Keratinocyte (primary cell): ENCODE measurements around the gene ARAF.

Experiments
- CTCF ChIP-seq, 3 experiments: IDR thresholded peaks in 1 of 3; conservative IDR thresholded peaks in 1 of 3; optimal IDR thresholded peaks in 1 of 3; 2 replicates in 2 of 3; 3 replicates in 1 of 3; pipeline versions ENCODE3 to v1.5.1; 2011; ENCODE audit warnings: low read length in 3 of 3, mild to moderate bottlenecking in 3 of 3, moderate library complexity in 2 of 3, control low read depth in 1 of 3, inconsistent platforms in 1 of 3; ENCODE audit not compliant: insufficient read depth in 2 of 3; ENCODE audit errors: extremely low read depth in 1 of 3
- EZH2 ChIP-seq: IDR thresholded peaks from one replicate; pipeline ENCODE4 v1.6.1; 2012; ENCODE audit warnings: inconsistent platforms, mild to moderate bottlenecking, low read length, moderate library complexity

- TF ChIP-seq CTCF (optimal IDR thresholded peaks at IDR 0.05 in 1 of 3, IDR thresholded peaks at IDR 0.05 in 1 of 3, conservative IDR thresholded peaks at IDR 0.05 in 1 of 3; ENCODE audit: extremely low read depth in 1 of 3, insufficient read depth in 2 of 3, low read length in 3 of 3) (no peak), EZH2 (no peak)
Measured at GRCh38 chrX:47577424-47577823, 16.4 kb downstream of the ARAF start.
